SK-N-SH (cell line): Measurements from ENCODE around the gene CLMP. TPM values are rescaled to one million over a fixed set of nuclear protein-coding genes. Genes with fewer than 3 reads are reported as not detected.

ENCODE experiments used
- CTCF ChIA-PET: fragments of 300-600, 350-600 bp; formaldehyde crosslinking; extraction: SDS; loops from one replicate; lab custom pipeline; 2021; lab: Yijun Ruan, JAX
- POLR2A ChIA-PET: fragments of 350-600 bp; sonication (Branson Sonifier 250); formaldehyde crosslinking; extraction: SDS; loops from one replicate; lab custom pipeline; 2020; ENCODE audit warnings: antibody characterized with exemption, inconsistent platforms; lab: Yijun Ruan, JAX
- DNase-seq: peaks from one replicate; pipeline ENCODE4 v3.0.0; 2012
- H2AFZ ChIP-seq: fragments of 200-600 bp; sonication (generic); 2 replicates; pipeline ENCODE4 v1.8.1; 2016; ENCODE audit warnings: antibody characterized with exemption, mild to moderate bottlenecking, low read depth
- H3F3A ChIP-seq: fragments of 200-600 bp; sonication (generic); replicated peaks from 2 replicates; pipeline ENCODE3; 2016; ENCODE audit warnings: antibody characterized with exemption, mild to moderate bottlenecking; ENCODE audit not compliant: insufficient read depth
- H3K27ac ChIP-seq, 2 experiments: fragments of 200-500 bp in 1 of 2; fragments of 200-600 bp in 1 of 2; sonication (Bioruptor generic) in 1 of 2; sonication (generic), shearing (Covaris generic) in 1 of 2; 2 replicates each; pipeline versions ENCODE4 v1.5.1 to v1.6.1; 2014 to 2016; ENCODE audit warnings: low read depth in 2 of 2, inconsistent platforms in 1 of 2, low read length in 1 of 2, mild to moderate bottlenecking in 1 of 2, mixed read lengths in 1 of 2
- H3K27me3 ChIP-seq: fragments of 200-600 bp; sonication (generic), shearing (Covaris generic); 2 replicates; pipeline ENCODE4 v1.6.1; 2016; ENCODE audit warnings: mixed run types; ENCODE audit not compliant: insufficient read depth
- H3K36me3 ChIP-seq, 2 experiments: fragments of 200-500 bp in 1 of 2; fragments of 200-600 bp in 1 of 2; sonication (Bioruptor generic) in 1 of 2; sonication (generic) in 1 of 2; replicated peaks in 1 of 2; 2 replicates each; pipeline versions ENCODE3 to v1.5.1; 2014 to 2016; ENCODE audit warnings: low read length in 1 of 2, mild to moderate bottlenecking in 1 of 2; ENCODE audit not compliant: insufficient read depth in 2 of 2, control insufficient read depth in 1 of 2
- H3K4me1 ChIP-seq, 2 experiments: fragments of 200-500 bp in 1 of 2; fragments of 200-600 bp in 1 of 2; sonication (Bioruptor generic) in 1 of 2; sonication (generic), shearing (Covaris generic) in 1 of 2; 2 replicates each; pipeline versions ENCODE4 v1.5.1 to v1.6.1; 2014 to 2016; ENCODE audit warnings: low read depth in 1 of 2, low read length in 1 of 2, mixed run types in 1 of 2; ENCODE audit not compliant: insufficient read depth in 2 of 2, control insufficient read depth in 1 of 2
- H3K4me2 ChIP-seq: fragments of 200-600 bp; sonication (generic), shearing (Covaris generic); 2 replicates; pipeline ENCODE4 v1.6.1; 2017; ENCODE audit warnings: mixed run types
- H3K4me3 ChIP-seq, 2 experiments: fragments of 200-500 bp in 1 of 2; fragments of 200-600 bp in 1 of 2; sonication (Bioruptor generic) in 1 of 2; sonication (generic), shearing (Covaris generic) in 1 of 2; 2 replicates each; pipeline versions ENCODE4 v1.5.1 to v1.8.1; 2014 to 2016; ENCODE audit warnings: low read depth in 2 of 2, inconsistent platforms in 1 of 2, low read length in 1 of 2, mild to moderate bottlenecking in 1 of 2, mixed read lengths in 1 of 2, moderate library complexity in 1 of 2
- H3K79me2 ChIP-seq: fragments of 200-600 bp; sonication (generic); 2 replicates; pipeline ENCODE4 v1.8.1; 2017; ENCODE audit warnings: mild to moderate bottlenecking; ENCODE audit not compliant: insufficient read depth
- H3K9ac ChIP-seq: fragments of 200-600 bp; sonication (generic); 2 replicates; pipeline ENCODE4 v1.6.1; 2017; ENCODE audit warnings: mixed run types
- H3K9me2 ChIP-seq: fragments of 200-600 bp; sonication (generic); 2 replicates; pipeline ENCODE4 v1.6.1; 2017; ENCODE audit warnings: mixed run types
- H3K9me3 ChIP-seq: fragments of 200-600 bp; sonication (generic); 2 replicates; pipeline ENCODE4 v1.6.1; 2017; ENCODE audit warnings: mixed run types, mild to moderate bottlenecking, moderate library complexity
- H4K20me1 ChIP-seq: fragments of 200-600 bp; sonication (generic); 2 replicates; pipeline ENCODE4 v1.6.1; 2017; ENCODE audit warnings: mild to moderate bottlenecking, mixed run types; ENCODE audit not compliant: insufficient read depth
- CHD2 ChIP-seq: fragments of 150-350 bp; IDR thresholded peaks from 2 replicates; pipeline ENCODE4 v1.6.1; 2018; ENCODE audit warnings: low read length; ENCODE audit not compliant: partially characterized antibody
- ELF1 ChIP-seq: IDR thresholded peaks from 2 replicates; pipeline ENCODE4 v1.4.0; 2012
- FOXJ3 ChIP-seq: sonication (generic); formaldehyde crosslinking; IDR thresholded peaks from 2 replicates; pipeline ENCODE4 v1.5.1; 2020; ENCODE audit warnings: mild to moderate bottlenecking, missing genetic modification reagents
- GABPA ChIP-seq: IDR thresholded peaks from 2 replicates; pipeline ENCODE4 v1.4.0; 2012; ENCODE audit warnings: low read depth, mild to moderate bottlenecking
- GATA2 ChIP-seq: sonication (generic); formaldehyde crosslinking; IDR thresholded peaks from 2 replicates; pipeline ENCODE4 v1.5.0; 2020; ENCODE audit warnings: mild to moderate bottlenecking, missing genetic modification reagents
- JUND ChIP-seq: IDR thresholded peaks from 2 replicates; pipeline ENCODE4 v1.4.0; 2012
- MXI1 ChIP-seq: IDR thresholded peaks from 2 replicates; pipeline ENCODE4 v1.6.1; 2012; ENCODE audit warnings: mild to moderate bottlenecking, low read depth, low read length, improper control_type of control experiment
- NFIC ChIP-seq: IDR thresholded peaks from 2 replicates; pipeline ENCODE4 v1.4.0; 2012; ENCODE audit warnings: borderline replicate concordance
- NRF1 ChIP-seq: IDR thresholded peaks from 2 replicates; pipeline ENCODE4 v1.6.1; 2012; ENCODE audit warnings: low read depth, mild to moderate bottlenecking, low read length
- POLR2AphosphoS5 ChIP-seq: IDR thresholded peaks from 2 replicates; pipeline ENCODE4 v1.6.1; 2012; ENCODE audit warnings: low read depth, low read length
- RXRA ChIP-seq: IDR thresholded peaks from 2 replicates; pipeline ENCODE4 v1.4.0; 2012; ENCODE audit warnings: low read depth, mild to moderate bottlenecking, borderline replicate concordance
- TAF1 ChIP-seq: IDR thresholded peaks from 2 replicates; pipeline ENCODE4 v1.6.1; 2012; ENCODE audit warnings: low read depth, mild to moderate bottlenecking, low read length, moderate library complexity, borderline replicate concordance
- TCF12 ChIP-seq: IDR thresholded peaks from 2 replicates; pipeline ENCODE4 v1.4.0; 2012
- YY1 ChIP-seq: IDR thresholded peaks from 2 replicates; pipeline ENCODE4 v1.4.0; 2012; ENCODE audit warnings: low read depth, mild to moderate bottlenecking
- WGBS: methylation state at CpG from one replicate; pipeline ENCODE4 v1.1.6; 2017; ENCODE audit warnings: low lambda C conversion rate; 5-methylcytosine and 5-hydroxymethylcytosine counted together
- polyA plus RNA-seq, 3 experiments: library from polyadenylated mRNA; depleted of rRNA; stranded (reverse); fragments of >200 nt; gene quantifications; 2 replicates each; pipeline ENCODE4 v1.2.3, GENCODE V29; 2012
- TF ChIP-seq, protein P1 (sequence below): fragments of 200-600 bp; sonication (generic); IDR thresholded peaks from 2 replicates; pipeline ENCODE4 v1.6.1; 2017; ENCODE audit warnings: antibody characterized with exemption, mild to moderate bottlenecking, moderate library complexity
- TF ChIP-seq, protein P2 (sequence below): IDR thresholded peaks from 2 replicates; pipeline ENCODE4 v1.4.0; 2012; ENCODE audit warnings: low read depth, borderline replicate concordance
- TF ChIP-seq, protein P3 (sequence below): IDR thresholded peaks from 2 replicates; pipeline ENCODE4 v1.6.1; 2012; ENCODE audit warnings: mild to moderate bottlenecking, low read depth, low read length, moderate library complexity
- TF ChIP-seq, protein P4 (sequence below): fragments of 150-350 bp; IDR thresholded peaks from 2 replicates; pipeline ENCODE4 v1.6.1; 2017; ENCODE audit warnings: antibody characterized with exemption, low read length, low read depth, borderline replicate concordance
- TF ChIP-seq, protein P5 (sequence below): IDR thresholded peaks from 2 replicates; pipeline ENCODE4 v1.4.0; 2012; ENCODE audit warnings: low read depth, borderline replicate concordance
- TF ChIP-seq, protein P6 (sequence below): IDR thresholded peaks from 2 replicates; pipeline ENCODE4; 2012
- TF ChIP-seq, protein P7 (sequence below): IDR thresholded peaks from 2 replicates; pipeline ENCODE4 v1.4.0; 2012; ENCODE audit warnings: low read depth

Gene CLMP
- polyA plus RNA-seq, 1 of the 3 experiments (the other 2 are of a cell fraction) = 61.9 TPM

DNA sequence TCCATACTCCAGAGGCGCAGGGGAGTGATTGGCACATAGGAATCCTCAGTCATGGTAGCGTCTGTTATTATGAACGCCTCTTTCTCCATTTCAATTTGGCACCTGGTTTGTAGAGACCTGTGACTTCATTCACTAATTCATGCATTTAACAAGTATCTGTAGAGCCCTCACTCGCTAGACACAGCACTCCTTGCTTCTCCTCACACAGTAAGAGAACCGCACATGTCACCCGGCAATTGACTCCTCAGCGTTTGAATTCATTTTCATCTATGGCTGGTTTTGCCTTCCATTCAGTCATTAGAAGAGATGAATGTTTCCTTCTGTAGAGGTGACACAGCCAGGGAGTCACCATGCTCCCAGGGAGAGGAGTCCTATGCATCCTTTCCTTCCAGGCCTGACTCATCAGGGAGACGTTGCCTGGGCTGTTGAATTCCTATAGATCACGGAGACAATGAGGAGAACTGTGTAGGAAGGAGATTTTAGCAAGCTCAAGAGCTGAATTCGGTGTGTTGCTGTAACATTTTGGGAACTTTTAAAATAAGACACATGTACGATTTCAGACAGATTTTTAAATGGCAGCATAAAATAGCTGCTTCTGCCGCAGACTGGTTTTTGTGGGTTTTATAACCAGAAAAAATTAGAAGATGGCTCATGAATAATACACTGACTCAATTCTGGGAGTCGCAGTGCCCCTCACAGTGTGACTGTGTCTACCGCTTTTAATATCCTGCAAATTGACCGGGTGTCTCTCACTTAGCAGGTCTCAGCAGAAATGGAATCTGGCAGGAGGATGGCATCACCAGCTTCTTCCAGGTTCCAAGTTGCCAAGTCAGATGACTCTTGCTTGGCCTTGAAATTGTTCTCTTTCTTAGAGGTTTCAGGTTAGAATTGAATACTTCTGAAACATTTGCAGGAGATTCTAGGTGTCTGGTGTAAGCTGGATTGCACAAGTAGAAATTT lies 44.4 kb upstream of the CLMP start:
- no peaks in the 10 kb centered on the region for H3K9me3 ChIP-seq
- peaks cover 48% of the 10 kb centered on the region for H3F3A ChIP-seq
- no peaks in the 10 kb centered on the region for H3K9me2 ChIP-seq
- H3K4me2 ChIP-seq = peak overlapping the region; percentile 60
- peak overlapping the region in 1 of 2 experiments; percentile 16; a peak in 1 of 4 replicates for H3K4me3 ChIP-seq
- no peak for DNase-seq
- H3K79me2 ChIP-seq = no peaks in the 10 kb centered on the region
- POLR2A ChIA-PET = no interaction called here
- H3K4me1 ChIP-seq = peaks cover 4 to 27% of the 10 kb centered on the region in 2 experiments; a peak in 2 of 4 replicates
- peak overlapping the region; percentile 16 for H2AFZ ChIP-seq
- no peaks in the 10 kb centered on the region for H3K36me3 ChIP-seq
- CTCF ChIA-PET = interaction anchor here (1.1 to 19.9 kb wide), 5 partner anchors 22 to 239 kb away, joined by 3 to 437 read pairs (median 4); no protein-coding TSS in a partner anchor
- 53% methylated on average over 15 of the region's 15 CpGs for WGBS
- no peaks in the 10 kb centered on the region for H4K20me1 ChIP-seq
- H3K27ac ChIP-seq = peak overlapping the region; percentile 30 to 84; a peak in 3 of 4 replicates
- no peaks in the 10 kb centered on the region for H3K27me3 ChIP-seq
- peak overlapping the region; percentile 48 for H3K9ac ChIP-seq
- no peak for TF ChIP-seq FOXJ3
- TF ChIP-seq NFIC = peak; percentile 20; the same call in 1 of the 2 replicates
- TF ChIP-seq, protein P1, sequence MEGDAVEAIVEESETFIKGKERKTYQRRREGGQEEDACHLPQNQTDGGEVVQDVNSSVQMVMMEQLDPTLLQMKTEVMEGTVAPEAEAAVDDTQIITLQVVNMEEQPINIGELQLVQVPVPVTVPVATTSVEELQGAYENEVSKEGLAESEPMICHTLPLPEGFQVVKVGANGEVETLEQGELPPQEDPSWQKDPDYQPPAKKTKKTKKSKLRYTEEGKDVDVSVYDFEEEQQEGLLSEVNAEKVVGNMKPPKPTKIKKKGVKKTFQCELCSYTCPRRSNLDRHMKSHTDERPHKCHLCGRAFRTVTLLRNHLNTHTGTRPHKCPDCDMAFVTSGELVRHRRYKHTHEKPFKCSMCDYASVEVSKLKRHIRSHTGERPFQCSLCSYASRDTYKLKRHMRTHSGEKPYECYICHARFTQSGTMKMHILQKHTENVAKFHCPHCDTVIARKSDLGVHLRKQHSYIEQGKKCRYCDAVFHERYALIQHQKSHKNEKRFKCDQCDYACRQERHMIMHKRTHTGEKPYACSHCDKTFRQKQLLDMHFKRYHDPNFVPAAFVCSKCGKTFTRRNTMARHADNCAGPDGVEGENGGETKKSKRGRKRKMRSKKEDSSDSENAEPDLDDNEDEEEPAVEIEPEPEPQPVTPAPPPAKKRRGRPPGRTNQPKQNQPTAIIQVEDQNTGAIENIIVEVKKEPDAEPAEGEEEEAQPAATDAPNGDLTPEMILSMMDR = no peak
- TF ChIP-seq, protein P2, sequence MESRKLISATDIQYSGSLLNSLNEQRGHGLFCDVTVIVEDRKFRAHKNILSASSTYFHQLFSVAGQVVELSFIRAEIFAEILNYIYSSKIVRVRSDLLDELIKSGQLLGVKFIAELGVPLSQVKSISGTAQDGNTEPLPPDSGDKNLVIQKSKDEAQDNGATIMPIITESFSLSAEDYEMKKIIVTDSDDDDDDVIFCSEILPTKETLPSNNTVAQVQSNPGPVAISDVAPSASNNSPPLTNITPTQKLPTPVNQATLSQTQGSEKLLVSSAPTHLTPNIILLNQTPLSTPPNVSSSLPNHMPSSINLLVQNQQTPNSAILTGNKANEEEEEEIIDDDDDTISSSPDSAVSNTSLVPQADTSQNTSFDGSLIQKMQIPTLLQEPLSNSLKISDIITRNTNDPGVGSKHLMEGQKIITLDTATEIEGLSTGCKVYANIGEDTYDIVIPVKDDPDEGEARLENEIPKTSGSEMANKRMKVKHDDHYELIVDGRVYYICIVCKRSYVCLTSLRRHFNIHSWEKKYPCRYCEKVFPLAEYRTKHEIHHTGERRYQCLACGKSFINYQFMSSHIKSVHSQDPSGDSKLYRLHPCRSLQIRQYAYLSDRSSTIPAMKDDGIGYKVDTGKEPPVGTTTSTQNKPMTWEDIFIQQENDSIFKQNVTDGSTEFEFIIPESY = no peak
- peak; percentile 40; the same call in 1 of the 2 replicates for TF ChIP-seq JUND
- TF ChIP-seq, protein P3, sequence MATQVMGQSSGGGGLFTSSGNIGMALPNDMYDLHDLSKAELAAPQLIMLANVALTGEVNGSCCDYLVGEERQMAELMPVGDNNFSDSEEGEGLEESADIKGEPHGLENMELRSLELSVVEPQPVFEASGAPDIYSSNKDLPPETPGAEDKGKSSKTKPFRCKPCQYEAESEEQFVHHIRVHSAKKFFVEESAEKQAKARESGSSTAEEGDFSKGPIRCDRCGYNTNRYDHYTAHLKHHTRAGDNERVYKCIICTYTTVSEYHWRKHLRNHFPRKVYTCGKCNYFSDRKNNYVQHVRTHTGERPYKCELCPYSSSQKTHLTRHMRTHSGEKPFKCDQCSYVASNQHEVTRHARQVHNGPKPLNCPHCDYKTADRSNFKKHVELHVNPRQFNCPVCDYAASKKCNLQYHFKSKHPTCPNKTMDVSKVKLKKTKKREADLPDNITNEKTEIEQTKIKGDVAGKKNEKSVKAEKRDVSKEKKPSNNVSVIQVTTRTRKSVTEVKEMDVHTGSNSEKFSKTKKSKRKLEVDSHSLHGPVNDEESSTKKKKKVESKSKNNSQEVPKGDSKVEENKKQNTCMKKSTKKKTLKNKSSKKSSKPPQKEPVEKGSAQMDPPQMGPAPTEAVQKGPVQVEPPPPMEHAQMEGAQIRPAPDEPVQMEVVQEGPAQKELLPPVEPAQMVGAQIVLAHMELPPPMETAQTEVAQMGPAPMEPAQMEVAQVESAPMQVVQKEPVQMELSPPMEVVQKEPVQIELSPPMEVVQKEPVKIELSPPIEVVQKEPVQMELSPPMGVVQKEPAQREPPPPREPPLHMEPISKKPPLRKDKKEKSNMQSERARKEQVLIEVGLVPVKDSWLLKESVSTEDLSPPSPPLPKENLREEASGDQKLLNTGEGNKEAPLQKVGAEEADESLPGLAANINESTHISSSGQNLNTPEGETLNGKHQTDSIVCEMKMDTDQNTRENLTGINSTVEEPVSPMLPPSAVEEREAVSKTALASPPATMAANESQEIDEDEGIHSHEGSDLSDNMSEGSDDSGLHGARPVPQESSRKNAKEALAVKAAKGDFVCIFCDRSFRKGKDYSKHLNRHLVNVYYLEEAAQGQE = no peak
- TF ChIP-seq GABPA = no peak
- TF ChIP-seq, protein P4, sequence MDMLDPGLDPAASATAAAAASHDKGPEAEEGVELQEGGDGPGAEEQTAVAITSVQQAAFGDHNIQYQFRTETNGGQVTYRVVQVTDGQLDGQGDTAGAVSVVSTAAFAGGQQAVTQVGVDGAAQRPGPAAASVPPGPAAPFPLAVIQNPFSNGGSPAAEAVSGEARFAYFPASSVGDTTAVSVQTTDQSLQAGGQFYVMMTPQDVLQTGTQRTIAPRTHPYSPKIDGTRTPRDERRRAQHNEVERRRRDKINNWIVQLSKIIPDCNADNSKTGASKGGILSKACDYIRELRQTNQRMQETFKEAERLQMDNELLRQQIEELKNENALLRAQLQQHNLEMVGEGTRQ = no peak
- TF ChIP-seq NRF1 = no peak
- no peak for TF ChIP-seq TAF1
- TF ChIP-seq RXRA = no peak
- TF ChIP-seq, protein P5, sequence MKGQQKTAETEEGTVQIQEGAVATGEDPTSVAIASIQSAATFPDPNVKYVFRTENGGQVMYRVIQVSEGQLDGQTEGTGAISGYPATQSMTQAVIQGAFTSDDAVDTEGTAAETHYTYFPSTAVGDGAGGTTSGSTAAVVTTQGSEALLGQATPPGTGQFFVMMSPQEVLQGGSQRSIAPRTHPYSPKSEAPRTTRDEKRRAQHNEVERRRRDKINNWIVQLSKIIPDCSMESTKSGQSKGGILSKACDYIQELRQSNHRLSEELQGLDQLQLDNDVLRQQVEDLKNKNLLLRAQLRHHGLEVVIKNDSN = 0 out of 2 replicates have a peak, but pooled peaks have one; percentile 21
- no peak for TF ChIP-seq GATA2 (CRISPR knock-in tag)
- TF ChIP-seq POLR2AphosphoS5 = no peak
- TF ChIP-seq TCF12 = peak; percentile 37; the same call in 1 of the 2 replicates
- TF ChIP-seq, protein P6, sequence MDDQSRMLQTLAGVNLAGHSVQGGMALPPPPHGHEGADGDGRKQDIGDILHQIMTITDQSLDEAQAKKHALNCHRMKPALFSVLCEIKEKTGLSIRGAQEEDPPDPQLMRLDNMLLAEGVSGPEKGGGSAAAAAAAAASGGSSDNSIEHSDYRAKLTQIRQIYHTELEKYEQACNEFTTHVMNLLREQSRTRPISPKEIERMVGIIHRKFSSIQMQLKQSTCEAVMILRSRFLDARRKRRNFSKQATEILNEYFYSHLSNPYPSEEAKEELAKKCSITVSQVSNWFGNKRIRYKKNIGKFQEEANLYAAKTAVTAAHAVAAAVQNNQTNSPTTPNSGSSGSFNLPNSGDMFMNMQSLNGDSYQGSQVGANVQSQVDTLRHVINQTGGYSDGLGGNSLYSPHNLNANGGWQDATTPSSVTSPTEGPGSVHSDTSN = peak; percentile 62
- no peak for TF ChIP-seq ELF1
- TF ChIP-seq MXI1 = no peak
- TF ChIP-seq YY1 = no peak
- TF ChIP-seq, protein P7, sequence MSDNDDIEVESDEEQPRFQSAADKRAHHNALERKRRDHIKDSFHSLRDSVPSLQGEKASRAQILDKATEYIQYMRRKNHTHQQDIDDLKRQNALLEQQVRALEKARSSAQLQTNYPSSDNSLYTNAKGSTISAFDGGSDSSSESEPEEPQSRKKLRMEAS = peak; percentile 43
- TF ChIP-seq CHD2 = no peak
